HG03558 (cell line): ENCODE results near the gene MVD.
"Not testable (repeated sequence)": the region's sequence is repeated elsewhere in the genome, so short reads cannot be mapped to it uniquely, and the experiment has no call there.

Source experiments
- ATAC-seq: cut with Tn5 transposase; IDR thresholded peaks from one replicate; pipeline ENCODE4 v1.9.1; 2021; ENCODE audit warnings: moderate number of reproducible peaks; ENCODE audit not compliant: unreplicated experiment; ENCODE audit errors: extremely low read depth

Gene MVD

GRCh38 chr16:88685156-88686061 lies 22.5 kb upstream of the MVD start:
- no peak for ATAC-seq

DNA sequence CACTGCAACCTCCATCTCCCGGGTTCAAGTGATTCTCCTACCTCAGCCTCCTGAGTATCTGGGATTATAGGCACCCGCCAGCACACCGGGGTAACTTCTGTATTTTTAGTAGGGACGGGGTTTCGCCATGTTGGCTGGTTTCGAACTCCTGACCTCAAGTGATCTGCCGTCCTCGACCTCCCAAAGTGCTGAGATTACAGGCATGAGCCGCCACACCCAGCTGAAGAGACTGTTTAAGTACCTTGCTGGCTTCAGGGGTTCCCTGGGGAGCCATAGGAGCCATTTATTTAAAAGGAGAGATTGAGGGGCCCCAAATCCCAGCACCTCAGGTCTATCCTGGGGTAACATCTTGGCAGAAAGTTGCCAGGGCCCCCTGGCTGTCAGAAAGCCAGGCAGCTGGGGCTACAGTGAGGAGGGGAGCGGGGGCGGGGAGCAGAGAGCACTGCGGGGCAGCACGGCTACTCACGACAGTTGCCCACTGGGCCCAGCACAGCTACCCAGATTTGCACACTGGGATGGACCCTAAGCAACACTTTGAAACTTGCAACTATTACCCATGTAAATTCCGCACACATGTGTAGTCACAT lies 21.8 kb upstream of the MVD start:
- no peak for ATAC-seq

GRCh38 chr16:88681709-88682451 lies 19.0 kb upstream of the MVD start:
- ATAC-seq, result no peak

DNA sequence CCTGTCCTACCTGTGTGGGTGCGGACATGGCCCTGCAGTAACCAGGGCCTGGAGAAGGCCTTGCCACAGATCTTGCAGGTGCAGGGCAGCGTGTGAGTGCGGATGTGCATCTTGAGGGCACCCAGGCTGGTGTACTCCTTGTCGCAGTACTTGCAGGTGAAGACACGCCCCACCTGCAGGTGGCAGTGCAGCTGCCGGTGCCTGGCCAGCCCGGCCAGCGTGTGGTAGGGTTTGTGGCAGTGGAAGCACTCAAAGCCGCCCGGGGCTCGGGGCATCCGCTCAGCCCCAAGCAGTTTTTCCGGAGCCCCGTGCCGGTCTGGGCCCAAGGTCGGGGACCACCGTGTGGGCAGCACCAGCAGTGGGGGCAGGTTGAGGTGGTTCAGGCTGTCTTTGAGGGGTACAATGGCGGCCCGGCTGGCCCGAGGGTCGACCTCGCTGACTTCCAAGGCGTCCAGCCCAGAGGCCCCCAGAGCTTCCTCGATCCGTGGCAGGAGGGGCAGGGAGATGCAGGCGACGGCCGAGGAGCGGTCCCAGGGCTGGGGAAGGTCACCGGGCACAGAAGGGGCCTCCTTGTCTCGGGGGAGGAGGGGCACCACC lies 18.3 kb upstream of the MVD start:
- no peak for ATAC-seq

GRCh38 chr16:88680554-88681083 lies 17.7 kb upstream of the MVD start:
- no peak for ATAC-seq

DNA sequence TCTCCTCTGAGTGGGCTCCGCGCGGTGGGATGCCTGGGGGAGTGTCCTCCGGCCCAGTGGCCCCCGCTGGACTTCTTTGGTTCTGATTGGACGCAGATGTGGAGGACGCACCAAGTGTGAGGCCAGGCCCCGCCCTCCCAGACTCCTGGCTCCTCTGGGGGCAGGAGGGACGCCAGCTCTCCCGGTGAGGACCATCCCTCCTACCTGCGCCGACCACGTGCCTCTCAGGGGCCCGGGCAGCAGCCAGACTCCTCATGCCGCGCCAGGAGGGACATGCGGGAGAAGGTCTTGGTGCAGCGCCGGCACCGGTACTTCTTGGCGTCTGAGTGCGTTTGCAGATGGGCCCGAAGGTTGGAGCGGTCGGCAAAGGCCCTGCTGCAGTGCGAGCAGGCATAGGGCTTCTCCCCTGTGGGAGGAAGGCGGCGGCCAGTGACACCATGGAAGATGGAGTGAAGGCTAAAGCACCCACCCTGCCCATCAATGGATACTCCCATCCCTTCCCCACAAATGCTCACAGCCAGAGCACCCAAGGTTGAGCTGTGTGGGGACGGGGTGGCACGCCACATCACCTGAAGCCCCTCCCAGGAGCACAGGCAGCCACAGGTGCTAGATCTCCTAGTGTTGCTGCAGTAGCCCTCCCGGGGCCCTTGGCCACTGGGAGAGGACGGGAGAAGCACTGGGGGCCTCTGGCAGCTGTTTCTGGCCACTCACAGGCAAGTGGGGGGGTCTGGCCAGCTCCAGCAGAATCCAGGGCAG lies 15.5 kb upstream of the MVD start:
- ATAC-seq, result no peak

- ATAC-seq, result no peak
Observed at GRCh38 chr16:88677721-88678120, 14.8 kb upstream of the MVD start.

DNA sequence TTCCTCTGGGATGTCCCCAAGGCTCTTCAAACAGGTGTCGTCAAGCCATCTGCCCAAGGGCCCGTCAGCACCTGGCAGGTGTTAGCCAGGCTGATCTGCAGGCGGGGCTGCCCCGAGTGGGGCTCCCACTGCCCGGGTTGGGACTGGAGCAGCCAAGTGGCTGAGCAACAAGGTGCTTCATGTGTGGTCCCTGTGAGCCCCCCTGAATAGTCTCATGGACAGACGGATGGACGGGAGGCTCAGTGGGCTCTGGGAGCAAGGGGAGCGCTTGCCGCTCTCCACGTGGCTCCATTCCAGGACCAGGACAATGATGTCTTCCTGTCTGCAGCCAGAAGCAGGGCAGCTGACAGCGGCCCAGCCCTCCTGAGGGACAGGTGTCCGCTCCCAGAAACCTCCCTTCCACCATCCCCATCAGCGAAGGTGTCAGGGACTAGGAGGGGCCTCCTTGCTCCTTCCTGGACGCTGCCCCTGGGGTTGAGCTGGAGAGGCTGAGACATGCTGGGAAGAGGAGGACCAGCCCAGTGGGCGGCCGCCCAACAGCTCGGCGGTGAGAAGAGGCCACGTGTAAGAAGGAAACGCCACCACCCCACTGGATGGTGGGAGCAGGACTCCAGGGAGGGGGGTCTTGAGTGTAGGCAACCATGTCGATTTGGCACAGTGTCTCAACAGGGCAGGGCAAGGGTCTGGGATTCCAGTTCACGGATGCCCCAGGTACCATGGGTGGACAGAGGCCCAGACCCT lies 13.8 kb upstream of the MVD start:
- ATAC-seq, result no peak

DNA sequence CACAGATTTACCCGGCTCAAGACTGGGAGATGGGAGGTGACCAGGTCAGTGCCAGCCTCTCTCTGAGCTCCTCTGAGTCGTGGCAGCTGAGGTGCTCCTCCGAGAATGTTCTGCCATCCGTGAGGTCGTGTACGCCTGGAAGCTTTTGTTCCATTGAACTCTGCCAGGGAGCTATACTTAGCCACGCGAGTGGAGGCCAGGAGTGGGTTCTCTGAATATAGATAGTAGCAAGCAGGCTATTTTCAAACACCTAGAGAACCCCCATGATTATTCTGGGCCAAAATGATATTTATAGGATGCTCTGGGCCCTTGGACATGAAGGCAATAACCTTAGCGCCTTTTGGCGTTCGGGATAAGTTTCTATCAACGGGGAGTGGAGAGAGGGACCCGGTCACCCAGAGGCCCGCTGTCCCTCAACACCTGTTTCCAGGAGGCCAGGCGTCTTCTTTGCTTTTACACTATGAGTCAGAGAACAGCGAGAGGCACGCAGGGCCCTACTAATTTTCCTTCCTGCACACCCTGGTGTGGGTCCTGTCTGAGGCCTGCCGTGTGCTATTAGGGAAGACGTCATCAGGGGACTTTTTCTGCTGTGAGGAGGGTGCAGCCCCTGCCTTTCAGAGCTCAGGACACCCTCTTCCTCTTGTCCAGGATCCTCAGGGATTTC lies 11.0 kb upstream of the MVD start:
- ATAC-seq, result no peak

GRCh38 chr16:88672776-88673175 lies 9.9 kb upstream of the MVD start:
- no peak for ATAC-seq

DNA sequence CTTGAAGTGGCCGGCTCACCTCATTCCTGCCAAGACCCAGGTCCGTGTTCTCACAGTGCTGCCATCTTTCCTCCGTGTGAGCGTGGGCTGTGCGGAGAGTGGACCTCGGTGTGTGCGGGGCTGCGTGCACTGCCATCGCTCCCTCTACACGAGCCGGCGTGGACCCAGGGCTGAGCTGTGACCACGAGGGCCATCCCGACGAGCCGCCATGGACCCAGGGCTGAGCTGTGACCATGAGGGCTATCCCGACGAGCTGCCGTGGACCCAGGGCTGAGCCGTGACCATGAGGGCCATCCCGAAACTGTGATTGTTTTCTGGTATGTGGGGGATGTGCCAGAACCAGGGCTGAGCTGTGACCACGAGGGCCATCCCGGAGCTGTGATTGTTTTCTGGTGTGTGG lies 8.9 kb upstream of the MVD start:
- no peak for ATAC-seq

DNA sequence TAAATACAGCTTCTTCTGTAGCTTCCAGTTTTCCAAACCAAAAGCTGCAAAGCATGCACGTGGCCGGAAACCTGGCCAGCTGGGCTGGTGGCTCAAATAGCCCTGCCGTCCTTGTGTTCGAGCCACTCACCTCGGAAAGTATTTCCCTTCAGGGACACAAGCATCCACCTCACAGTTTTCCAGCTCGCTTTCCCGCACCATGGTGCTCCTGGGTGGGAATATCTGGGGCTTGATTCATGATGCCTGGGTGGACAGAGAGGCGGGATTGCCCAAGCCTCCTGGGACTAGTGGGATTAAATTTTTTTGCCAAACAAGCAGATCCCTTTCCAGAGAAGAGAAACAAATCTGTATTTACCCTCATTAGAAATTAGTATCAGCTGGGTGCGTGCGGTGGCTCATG lies 7.1 kb upstream of the MVD start:
- no peak for ATAC-seq

DNA sequence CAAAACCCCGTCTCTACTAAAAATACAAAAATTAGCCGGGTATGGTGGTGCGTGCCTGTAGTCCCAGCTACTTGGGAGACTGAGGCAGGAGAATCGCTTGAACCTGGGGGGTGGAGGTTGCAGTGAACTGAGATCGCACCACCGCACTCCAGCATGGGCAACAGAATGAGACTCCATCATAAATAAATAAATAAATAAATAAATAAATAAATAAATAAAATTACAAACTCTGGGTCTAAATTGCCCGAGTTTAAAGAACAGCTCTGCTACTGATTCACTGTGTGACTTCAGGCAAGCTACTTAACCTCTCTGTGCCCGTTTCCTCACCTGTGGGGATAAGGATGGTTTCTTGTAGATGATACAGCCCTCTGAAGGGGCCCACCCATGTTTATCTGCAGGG lies 6.6 kb upstream of the MVD start:
- ATAC-seq, result not testable (repeated sequence)

- no peak for ATAC-seq
Observed at GRCh38 chr16:88667461-88667860, 4.6 kb upstream of the MVD start.

DNA sequence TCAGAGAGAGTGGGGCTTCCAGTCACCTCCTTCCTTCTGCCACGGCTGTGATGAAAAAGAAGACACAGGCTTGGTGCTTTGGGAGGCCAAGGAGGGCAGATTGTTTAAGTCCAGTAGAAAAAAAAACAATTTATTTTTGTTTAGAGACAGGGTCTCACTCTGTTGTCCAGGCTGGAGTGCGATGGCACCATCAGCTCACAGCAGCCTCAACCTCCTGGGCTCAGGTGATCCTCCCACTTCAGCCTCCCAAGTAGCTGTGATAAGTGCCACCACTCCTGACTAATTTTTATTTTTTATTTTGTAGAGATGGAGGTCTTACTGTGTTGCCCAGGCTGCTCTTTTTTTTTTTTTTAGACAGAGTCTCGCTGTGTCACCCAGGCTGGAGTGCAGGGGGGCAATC lies 2.7 kb upstream of the MVD start:
- no peak for ATAC-seq

- ATAC-seq, result no peak
Observed at GRCh38 chr16:88665148-88665547, 2.3 kb upstream of the MVD start.

GRCh38 chr16:88662222-88662842 lies 559 bp downstream of the MVD start:
- no peak for ATAC-seq

DNA sequence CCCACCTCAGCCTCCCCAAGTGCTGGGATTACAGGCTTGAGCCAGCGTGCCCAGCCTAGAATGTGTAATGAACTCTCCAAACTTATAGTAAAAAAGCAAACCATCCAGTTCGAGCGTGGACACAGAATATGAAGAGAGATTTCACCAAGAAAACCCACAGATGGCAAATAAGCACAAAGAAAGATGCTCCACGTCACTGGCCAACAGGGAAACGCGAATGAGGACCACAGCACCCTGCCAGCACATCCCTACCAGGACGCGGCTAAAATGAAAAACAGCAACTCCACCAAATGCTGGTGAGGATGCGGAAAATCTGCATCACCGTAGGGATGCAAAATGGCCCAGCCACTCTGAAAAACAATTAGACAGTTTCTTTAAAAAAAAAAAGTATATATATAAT lies 1.4 kb downstream of the MVD start:
- ATAC-seq, result no peak
